Measurements from ENCODE around the gene FNTB.

Gene FNTB

GRCh38 chr14:64955297-64955696, 31.4 kb upstream of the FNTB start:
- H3K4me3 ChIP-seq (replicated peaks; ENCODE audit: insufficient read depth, low read length), result no peak overlapping the region
- H3K27ac ChIP-seq (replicated peaks), result no peak overlapping the region
- no peak for TF ChIP-seq REST (IDR thresholded peaks at IDR 0.05; ENCODE audit: insufficient replicate concordance, low read depth)
- TF ChIP-seq SPI1 (IDR thresholded peaks at IDR 0.05; ENCODE audit: borderline replicate concordance, low read depth), result no peak
- TF ChIP-seq GABPA (IDR thresholded peaks at IDR 0.05; ENCODE audit: low read depth), result no peak
- no peak for TF ChIP-seq POLR2AphosphoS5 (IDR thresholded peaks at IDR 0.05; ENCODE audit: low read depth)
- no peak for TF ChIP-seq CTCF (IDR thresholded peaks at IDR 0.05; ENCODE audit: insufficient read depth, low read length)
- no peaks in the 10 kb centered on the region for H3K27me3 ChIP-seq (ENCODE audit: insufficient read depth, poor library complexity, severe bottlenecking)
- DNase-seq (ENCODE audit: low read depth in 1 of 2, low spot score in 1 of 2), result no peak

- no peak for DNase-seq (ENCODE audit: low read depth in 1 of 2, low spot score in 1 of 2)
- Histone ChIP-seq H3K27me3 (ENCODE audit: insufficient read depth, poor library complexity, severe bottlenecking) (no peaks in the 10 kb centered on the region), H3K27ac (replicated peaks) (no peak overlapping the region), H3K4me3 (replicated peaks; ENCODE audit: insufficient read depth, low read length) (no peak overlapping the region)
- TF ChIP-seq POLR2AphosphoS5 (IDR thresholded peaks at IDR 0.05; ENCODE audit: low read depth) (no peak), GABPA (IDR thresholded peaks at IDR 0.05; ENCODE audit: low read depth) (no peak), REST (IDR thresholded peaks at IDR 0.05; ENCODE audit: insufficient replicate concordance, low read depth) (no peak), CTCF (IDR thresholded peaks at IDR 0.05; ENCODE audit: insufficient read depth, low read length) (no peak), SPI1 (IDR thresholded peaks at IDR 0.05; ENCODE audit: borderline replicate concordance, low read depth) (no peak)
These were observed 29.8 kb upstream of the FNTB start for GRCh38 chr14:64956697-64957406.

- Histone ChIP-seq H3K27ac (replicated peaks) (no peak overlapping the region), H3K27me3 (ENCODE audit: insufficient read depth, poor library complexity, severe bottlenecking) (no peaks in the 10 kb centered on the region), H3K4me3 (replicated peaks; ENCODE audit: insufficient read depth, low read length) (no peak overlapping the region)
- TF ChIP-seq REST (IDR thresholded peaks at IDR 0.05; ENCODE audit: insufficient replicate concordance, low read depth) (no peak), GABPA (IDR thresholded peaks at IDR 0.05; ENCODE audit: low read depth) (no peak)
- no peak for DNase-seq (ENCODE audit: low read depth in 1 of 2, low spot score in 1 of 2)
These were observed 28.5 kb upstream of the FNTB start for GRCh38 chr14:64958201-64958600.

Measured in HL-60 (cell line).